Muscle of leg (tissue), 16 donors: Measurements from ENCODE around the gene RET. TPM values are rescaled to one million over a fixed set of nuclear protein-coding genes. Genes with fewer than 3 reads are reported as not detected.
A peak's percentile ranks its signal among the peaks of the same experiment; 100 is the strongest.

Source experiments
- DNase-seq: peaks from one replicate; pipeline ENCODE4 v3.0.0; 2013
- H3K27ac ChIP-seq: one replicate; pipeline ENCODE4 v1.5.1; 2013; ENCODE audit warnings: mild to moderate bottlenecking, low read length, control low read depth
- H3K27me3 ChIP-seq: one replicate; pipeline ENCODE4 v1.6.1; 2013; ENCODE audit warnings: low read length; ENCODE audit not compliant: control insufficient read depth, insufficient read depth
- H3K36me3 ChIP-seq: one replicate; pipeline ENCODE4 v1.6.1; 2013; ENCODE audit warnings: low read length; ENCODE audit not compliant: control insufficient read depth, insufficient read depth
- H3K4me1 ChIP-seq: one replicate; pipeline ENCODE4 v1.6.1; 2013; ENCODE audit warnings: low read length; ENCODE audit not compliant: control insufficient read depth, insufficient read depth
- H3K4me3 ChIP-seq: one replicate; pipeline ENCODE4 v1.5.1; 2013; ENCODE audit warnings: low read length, control low read depth
- H3K9me3 ChIP-seq: replicated peaks from 2 replicates; pipeline ENCODE4 v1.6.1; 2013; ENCODE audit warnings: low read depth, low read length; ENCODE audit not compliant: control insufficient read depth
- WGBS: methylation state at CpG from one replicate; pipeline ENCODE4 v1.1.5; 2013; ENCODE audit warnings: missing lambda C conversion rate; ENCODE audit not compliant: insufficient coverage; 5-methylcytosine and 5-hydroxymethylcytosine counted together
- long read RNA-seq, 11 donors: transcript quantifications; one replicate each; lab custom pipeline, GENCODE V29; 2026
- polyA plus RNA-seq, 8 donors: library from polyadenylated mRNA; unstranded; fragments of 120-200 nt; gene quantifications; one replicate each; pipeline versions ENCODE4 v1.2.1 to v1.2.3, GENCODE V29; 2013; ENCODE audit warnings: inconsistent platforms in 1 of 8, low replicate concordance in 1 of 8; ENCODE audit not compliant: insufficient read length in 8 of 8, insufficient read depth in 1 of 8
- total RNA-seq: library from RNA; stranded (reverse); fragments of 120-200 nt; gene quantifications from one replicate; pipeline ENCODE4 v1.2.4, GENCODE V29; 2013

Gene RET
- total RNA-seq (1.2 TPM), polyA plus RNA-seq (1 to 10 TPM in 6 of 8 donors, under 1 TPM in 2; 0.95 to 4.3 (median 1.6) TPM)
- long read RNA-seq, donor 1, result 0 reads
- long read RNA-seq, donor 2, result 0 reads
- long read RNA-seq, donor 3, result 0 reads
- long read RNA-seq, donor 4, result 0 reads
- long read RNA-seq, donor 5, result 0 reads
- long read RNA-seq, donor 6, result 0 reads
- long read RNA-seq, donor 7, result 0 reads
- long read RNA-seq, donor 8, result 0 reads
- long read RNA-seq, donor 9, result 0 reads
- long read RNA-seq, donor 10, result 0 reads
- long read RNA-seq, donor 11, full-length matches to known transcripts, result 1 of 1 reads
- long read RNA-seq, donor 11, partial matches to known transcripts, result 0 of 1 reads
- long read RNA-seq, donor 11, other reads (novel, unspliced or antisense), result 0 of 1 reads

GRCh38 chr10:43076876-43077420 is at the start of gene RET:
Gene RET, plus strand, starts transcription at chr10:43077069. Its CDS starts 190 bp downstream, at chr10:43077259.
- peak; percentile 32 for DNase-seq
- peaks cover 68% of the 10 kb centered on the region for H3K27me3 ChIP-seq
- H3K27ac ChIP-seq, result no peak within 1 kb of the TSS
- H3K4me3 ChIP-seq, result peak within 1 kb of the TSS; percentile 34
- no peaks in the 10 kb centered on the region for H3K36me3 ChIP-seq
- 1% methylated on average over 65 of the region's 78 CpGs for WGBS
- H3K4me1 ChIP-seq, result peaks cover 13% of the 10 kb centered on the region
- no peaks in the 10 kb centered on the region for H3K9me3 ChIP-seq

GRCh38 chr10:43027331-43027955 is 49.4 kb upstream of the RET start:
- Histone ChIP-seq H3K27ac (no peak overlapping the region), H3K9me3 (no peaks in the 10 kb centered on the region), H3K36me3 (no peaks in the 10 kb centered on the region), H3K27me3 (peaks cover 33% of the 10 kb centered on the region), H3K4me3 (no peak overlapping the region), H3K4me1 (peaks cover 5% of the 10 kb centered on the region)
- 74% methylated on average over 8 of the region's 11 CpGs for WGBS
- no peak for DNase-seq

GRCh38 chr10:43028143-43028542 is 48.7 kb upstream of the RET start:
- Histone ChIP-seq H3K9me3 (peaks cover 2% of the 10 kb centered on the region), H3K4me1 (peaks cover 5% of the 10 kb centered on the region), H3K4me3 (no peak overlapping the region), H3K27me3 (peaks cover 28% of the 10 kb centered on the region), H3K36me3 (no peaks in the 10 kb centered on the region), H3K27ac (no peak overlapping the region)
- WGBS, result 96% methylated on average over 6 of the region's 6 CpGs
- no peak for DNase-seq

- H3K27ac ChIP-seq, result no peak overlapping the region
- no peak for DNase-seq
- peaks cover 5% of the 10 kb centered on the region for H3K4me1 ChIP-seq
- H3K4me3 ChIP-seq, result no peak overlapping the region
- WGBS, result 83% methylated on average over 4 of the region's 7 CpGs
- H3K9me3 ChIP-seq, result peaks cover 2% of the 10 kb centered on the region
- H3K36me3 ChIP-seq, result no peaks in the 10 kb centered on the region
- peaks cover 27% of the 10 kb centered on the region for H3K27me3 ChIP-seq
Measured at GRCh38 chr10:43029043-43029442, 47.8 kb upstream of the RET start.

DNA sequence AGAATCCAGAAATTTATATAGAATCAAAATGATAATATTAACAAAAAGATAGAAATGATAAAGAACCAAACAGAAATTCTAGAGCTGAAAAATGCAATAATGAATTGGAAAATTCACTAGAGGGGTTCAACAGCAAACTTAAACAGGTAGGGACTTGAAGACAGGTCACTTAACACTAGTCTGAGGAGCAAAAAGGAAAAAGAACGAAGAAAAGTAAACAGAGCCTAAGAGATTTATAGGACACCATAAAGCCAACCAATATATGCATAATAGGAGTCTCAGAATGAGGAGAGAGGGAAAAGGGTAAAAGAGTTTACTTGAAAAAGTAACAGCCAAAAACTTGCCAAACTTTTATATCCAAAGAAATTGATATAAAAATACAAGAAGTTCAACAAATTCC is 44.3 kb upstream of the RET start:
- no peak for DNase-seq
- H3K27me3 ChIP-seq, result no peaks in the 10 kb centered on the region
- no peaks in the 10 kb centered on the region for H3K36me3 ChIP-seq
- no CpG with 5 or more reads among the region's 1 CpG for WGBS
- H3K4me3 ChIP-seq, result no peak overlapping the region
- no peak overlapping the region for H3K27ac ChIP-seq
- H3K9me3 ChIP-seq, result peaks cover 2% of the 10 kb centered on the region
- no peaks in the 10 kb centered on the region for H3K4me1 ChIP-seq

DNA sequence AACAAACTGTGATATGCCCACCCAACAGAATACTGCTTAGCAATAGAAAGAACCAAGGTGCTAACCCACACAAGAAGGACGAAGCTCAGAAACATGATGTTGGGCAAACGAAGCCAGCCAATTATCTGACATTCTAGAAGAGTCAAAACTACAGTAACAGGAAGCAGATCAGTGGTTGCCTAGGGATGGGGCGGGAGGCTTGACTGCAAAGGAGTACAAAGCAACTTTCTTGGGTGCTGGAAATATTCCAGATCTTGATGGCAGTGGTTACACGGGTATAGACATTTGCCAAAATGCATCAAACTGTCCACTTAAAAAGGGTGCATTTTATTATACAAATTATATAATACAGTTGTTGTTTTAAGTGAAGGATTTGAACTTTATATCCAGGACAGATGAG is 41.1 kb upstream of the RET start:
- H3K36me3 ChIP-seq, result no peaks in the 10 kb centered on the region
- 28% methylated on average over 2 of the region's 4 CpGs for WGBS
- no peaks in the 10 kb centered on the region for H3K27me3 ChIP-seq
- no peak for DNase-seq
- H3K4me1 ChIP-seq, result peaks cover 3% of the 10 kb centered on the region
- H3K4me3 ChIP-seq, result no peak overlapping the region
- H3K27ac ChIP-seq, result no peak overlapping the region
- H3K9me3 ChIP-seq, result peaks cover 2% of the 10 kb centered on the region

- Histone ChIP-seq H3K4me3 (no peak overlapping the region), H3K27me3 (no peaks in the 10 kb centered on the region), H3K4me1 (peaks cover 3% of the 10 kb centered on the region), H3K36me3 (no peaks in the 10 kb centered on the region), H3K9me3 (peaks cover 2% of the 10 kb centered on the region), H3K27ac (no peak overlapping the region)
- WGBS, result 72% methylated on average over 13 of the region's 16 CpGs
- no peak for DNase-seq
Measured at GRCh38 chr10:43036481-43037428, 40.1 kb upstream of the RET start.

GRCh38 chr10:43037440-43037839 is 39.4 kb upstream of the RET start:
- Histone ChIP-seq H3K9me3 (peaks cover 2% of the 10 kb centered on the region), H3K4me1 (peaks cover 3% of the 10 kb centered on the region), H3K27me3 (no peaks in the 10 kb centered on the region), H3K27ac (no peak overlapping the region), H3K36me3 (no peaks in the 10 kb centered on the region), H3K4me3 (no peak overlapping the region)
- WGBS, result 78% methylated on average over 2 of the region's 6 CpGs
- DNase-seq, result no peak

GRCh38 chr10:43037942-43038782 is 38.7 kb upstream of the RET start:
- Histone ChIP-seq H3K4me3 (no peak overlapping the region), H3K9me3 (no peaks in the 10 kb centered on the region), H3K4me1 (peaks cover 3% of the 10 kb centered on the region), H3K27ac (no peak overlapping the region), H3K36me3 (no peaks in the 10 kb centered on the region), H3K27me3 (no peaks in the 10 kb centered on the region)
- DNase-seq, result no peak
- 85% methylated on average over 10 of the region's 14 CpGs for WGBS
